GM12892 (cell line): ENCODE measurements around the gene LMF1.
"Not testable (repeated sequence)": the region's sequence is repeated elsewhere in the genome, so short reads cannot be mapped to it uniquely, and the experiment has no call there.

ENCODE experiments used
- DNase-seq: peaks from one replicate; pipeline ENCODE4 v3.0.0; 2011; ENCODE audit not compliant: insufficient read length
- FAIRE-seq: peaks from 2 replicates; lab custom pipeline; 2011; peaks lifted over from hg19 to GRCh38; lab: Jason Lieb, UNC
- POLR2A ChIP-seq: IDR thresholded peaks from 2 replicates; pipeline ENCODE4 v1.6.1; 2011; ENCODE audit warnings: low read depth, low read length, control low read depth
- POLR2AphosphoS5 ChIP-seq: IDR thresholded peaks from 2 replicates; pipeline ENCODE4 v1.6.1; 2011; ENCODE audit warnings: low read depth, low read length, control low read depth
- TAF1 ChIP-seq: IDR thresholded peaks from 2 replicates; pipeline ENCODE4 v1.6.1; 2011; ENCODE audit warnings: low read depth, mild to moderate bottlenecking, control low read depth, low read length, borderline replicate concordance

Gene LMF1

GRCh38 chr16:868386-868755 lies 102.4 kb downstream of the LMF1 start:
- DNase-seq = no peak

GRCh38 chr16:867421-868385 lies 103.1 kb downstream of the LMF1 start:
- TF ChIP-seq POLR2AphosphoS5 (no peak), TAF1 (no peak), POLR2A (no peak)
- DNase-seq = no peak
- FAIRE-seq = no peak

More at GRCh38 chr16:868386-868755, 102.4 kb downstream of the LMF1 start:
- no peak for FAIRE-seq
- TF ChIP-seq TAF1 = no peak
- no peak for TF ChIP-seq POLR2AphosphoS5
- no peak for TF ChIP-seq POLR2A

DNA sequence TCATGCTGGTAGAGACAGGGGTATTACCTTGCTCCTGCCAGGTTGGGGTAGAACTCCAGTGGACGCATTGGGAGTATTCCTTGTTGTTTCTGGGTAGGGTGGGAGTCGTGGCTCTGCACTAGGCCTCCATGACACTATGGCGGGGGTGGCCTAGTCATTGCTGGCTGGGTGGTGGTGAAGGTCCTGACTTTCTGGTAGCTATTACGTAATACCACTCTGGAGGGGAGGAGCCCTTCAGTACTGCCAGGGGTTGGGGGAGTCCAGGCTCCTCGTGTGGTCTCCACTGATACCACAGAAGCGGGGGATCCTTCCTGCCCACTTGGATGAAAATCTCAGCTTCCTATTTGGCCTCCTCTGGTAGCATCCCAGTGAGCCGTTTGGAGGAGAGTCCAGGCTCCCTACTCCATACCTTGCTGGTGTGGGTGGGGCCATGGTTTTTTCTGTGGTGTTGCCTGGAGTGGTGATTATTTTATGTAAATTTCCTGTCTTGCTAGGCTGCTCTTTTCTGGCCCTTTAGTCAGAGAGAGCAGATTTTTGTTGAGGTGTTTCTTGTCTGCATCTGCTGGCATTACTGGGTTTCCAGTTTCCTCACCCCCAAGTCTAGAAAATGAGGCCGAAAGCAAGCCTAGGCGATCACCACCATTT lies 104.4 kb downstream of the LMF1 start:
- FAIRE-seq (no peak), DNase-seq (no peak)
- TF ChIP-seq POLR2A = no peak
- no peak for TF ChIP-seq POLR2AphosphoS5
- TF ChIP-seq TAF1 = no peak

- DNase-seq (no peak), FAIRE-seq (no peak)
- no peak for TF ChIP-seq TAF1
- no peak for TF ChIP-seq POLR2AphosphoS5
- no peak for TF ChIP-seq POLR2A
Observed at GRCh38 chr16:865026-865425, 105.8 kb downstream of the LMF1 start.

- TF ChIP-seq TAF1 = no peak
- TF ChIP-seq POLR2AphosphoS5 = no peak
- no peak for TF ChIP-seq POLR2A
- DNase-seq (no peak), FAIRE-seq (no peak)
Observed at GRCh38 chr16:861446-861845, 109.3 kb downstream of the LMF1 start.

DNA sequence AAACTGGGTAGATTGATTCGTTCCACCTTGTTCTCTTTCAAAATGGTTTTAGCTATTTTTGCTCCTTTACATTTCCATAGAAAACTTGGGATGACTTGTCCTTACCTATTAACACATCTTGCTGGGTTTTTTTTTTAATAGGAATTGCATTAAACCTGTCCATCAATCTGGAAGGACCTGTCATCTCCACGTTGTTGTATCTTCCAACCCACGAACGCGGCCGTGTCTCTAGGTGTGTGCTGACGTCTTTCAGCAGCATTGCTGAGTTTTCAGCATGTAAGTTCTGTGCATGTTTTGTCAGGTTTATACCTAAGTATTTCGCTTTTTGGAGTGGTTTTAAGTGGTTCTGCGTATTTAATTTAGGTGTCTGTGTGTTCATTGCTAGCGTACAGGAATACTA lies 109.9 kb downstream of the LMF1 start:
- FAIRE-seq = no peak
- TF ChIP-seq POLR2AphosphoS5 = no peak
- TF ChIP-seq TAF1 = no peak
- no peak for TF ChIP-seq POLR2A
- no peak for DNase-seq

DNA sequence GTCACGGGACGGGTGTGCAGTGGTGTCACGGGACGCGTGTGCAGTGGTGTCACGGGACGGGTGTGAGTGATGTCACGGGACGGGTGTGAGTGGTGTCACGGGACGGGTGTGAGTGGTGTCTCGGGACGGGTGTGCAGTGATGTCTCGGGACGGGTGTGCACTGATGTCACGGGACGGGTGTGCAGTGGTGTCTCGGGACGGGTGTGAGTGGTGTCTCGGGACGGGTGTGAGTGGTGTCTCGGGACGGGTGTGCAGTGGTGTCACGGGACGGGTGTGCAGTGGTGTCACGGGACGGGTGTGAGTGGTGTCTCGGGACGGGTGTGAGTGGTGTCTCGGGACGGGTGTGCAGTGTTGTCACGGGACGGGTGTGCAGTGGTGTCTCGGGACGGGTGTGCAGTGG lies 111.8 kb downstream of the LMF1 start:
- not testable (repeated sequence) for DNase-seq, FAIRE-seq

DNA sequence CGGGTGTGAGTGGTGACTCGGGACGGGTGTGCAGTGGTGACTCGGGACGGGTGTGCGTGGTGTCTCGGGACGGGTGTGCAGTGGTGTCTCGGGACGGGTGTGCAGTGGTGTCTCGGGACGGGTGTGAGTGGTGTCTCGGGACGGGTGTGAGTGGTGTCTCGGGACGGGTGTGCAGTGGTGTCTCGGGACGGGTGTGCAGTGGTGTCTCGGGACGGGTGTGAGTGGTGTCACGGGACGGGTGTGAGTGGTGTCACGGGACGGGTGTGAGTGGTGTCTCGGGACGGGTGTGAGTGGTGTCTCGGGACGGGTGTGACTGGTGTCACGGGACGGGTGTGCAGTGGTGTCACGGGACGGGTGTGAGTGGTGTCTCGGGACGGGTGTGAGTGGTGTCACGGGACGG lies 112.3 kb downstream of the LMF1 start:
- DNase-seq, FAIRE-seq: not testable (repeated sequence)

DNA sequence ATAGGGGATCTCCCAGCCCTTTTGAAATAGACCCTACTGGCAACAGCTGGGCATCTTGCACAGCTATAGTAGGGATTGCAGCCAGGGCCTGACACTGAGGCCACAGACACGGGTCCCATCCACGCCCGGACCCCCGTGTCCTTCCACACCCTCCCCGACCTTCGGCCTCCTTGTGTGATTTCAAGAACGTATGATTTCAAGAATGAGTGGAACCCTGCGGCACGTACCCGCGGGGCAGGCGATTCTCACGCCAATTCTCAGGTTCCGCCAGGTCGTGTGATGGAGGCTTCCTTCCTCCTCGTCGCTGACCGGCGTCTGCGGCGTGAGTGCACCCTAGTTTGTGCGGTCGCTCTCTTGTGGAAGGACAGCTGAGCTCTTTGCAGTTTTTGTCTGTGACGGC lies 114.0 kb downstream of the LMF1 start:
- no peak for DNase-seq
- TF ChIP-seq POLR2AphosphoS5 (no peak), POLR2A (no peak), TAF1 (no peak)
- no peak for FAIRE-seq

DNA sequence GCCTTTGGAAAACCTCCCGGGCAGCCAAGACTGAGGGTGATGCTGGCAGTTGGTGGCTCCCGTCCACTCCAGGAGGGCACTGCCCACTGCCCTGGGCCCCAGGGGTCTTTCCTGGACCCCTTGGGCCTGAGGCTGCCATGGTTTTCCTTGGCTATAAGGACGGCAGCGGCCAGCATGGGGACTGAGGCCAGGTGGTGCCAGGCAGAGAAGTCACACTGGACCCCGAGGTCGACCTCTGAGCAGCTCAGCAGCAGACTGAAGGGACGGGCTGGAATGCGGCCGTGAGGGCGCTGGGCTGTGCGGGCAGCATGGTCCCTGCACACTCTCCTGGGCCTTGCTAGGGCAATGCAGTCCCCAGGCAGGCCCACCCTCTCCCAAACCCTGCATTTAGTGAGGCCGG lies 114.7 kb downstream of the LMF1 start:
- TF ChIP-seq POLR2AphosphoS5 (no peak), POLR2A (no peak), TAF1 (no peak)
- FAIRE-seq = no peak
- DNase-seq = no peak

DNA sequence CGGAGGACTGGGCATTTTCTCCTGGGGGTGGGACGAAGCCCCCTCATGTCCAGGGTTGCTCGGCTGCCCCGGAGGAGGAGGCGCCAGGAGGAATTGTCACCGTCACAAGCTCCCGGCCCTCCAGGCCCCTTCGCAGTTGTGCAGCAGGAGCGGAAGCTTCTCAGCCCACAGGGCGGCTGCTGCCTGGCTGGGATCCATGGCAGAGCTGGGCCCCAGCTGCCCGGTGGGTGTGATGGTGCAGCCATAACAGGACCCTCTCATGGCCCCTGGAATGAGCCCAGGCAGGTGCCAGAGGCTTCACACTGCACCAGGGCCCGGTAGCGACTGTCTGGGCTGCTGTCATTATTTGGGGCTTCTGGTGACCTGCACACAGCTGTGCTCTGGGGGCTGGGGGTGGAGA lies 115.3 kb downstream of the LMF1 start:
- FAIRE-seq (no peak), DNase-seq (no peak)
- no peak for TF ChIP-seq POLR2AphosphoS5
- TF ChIP-seq POLR2A = no peak
- TF ChIP-seq TAF1 = no peak

GRCh38 chr16:854808-855410 lies 115.9 kb downstream of the LMF1 start:
- TF ChIP-seq POLR2A = no peak
- TF ChIP-seq TAF1 = no peak
- TF ChIP-seq POLR2AphosphoS5 = no peak
- no peak for DNase-seq
- no peak for FAIRE-seq
